Common myeloid progenitor, CD34-positive (primary cell): ENCODE data around the gene GOLGA6L7. TPM values are rescaled to one million over a fixed set of nuclear protein-coding genes. Genes with fewer than 3 reads are reported as not detected.
A peak's percentile ranks its signal among the peaks of the same experiment; 100 is the strongest.
"Not testable (repeated sequence)": the region's sequence is repeated elsewhere in the genome, so short reads cannot be mapped to it uniquely, and the experiment has no call there.

Experiments used
- CTCF ChIA-PET: fragments of 350-600 bp; sonication (Branson Sonifier 250); formaldehyde crosslinking; loops from one replicate; lab custom pipeline; 2021; ENCODE audit warnings: antibody characterized with exemption; lab: Charles Lee
- POLR2A ChIA-PET: fragments of 350-600 bp; sonication (Branson Sonifier 250); formaldehyde crosslinking; loops from one replicate; lab custom pipeline; 2021; ENCODE audit warnings: antibody characterized with exemption; lab: Charles Lee
- DNase-seq, 3 donors: peaks; one replicate each; pipeline versions ENCODE4 v3.0.0 to v3.0.0-alpha.2; 2013
- H3K27ac ChIP-seq, 2 experiments: 1 replicate in 1 of 2; 2 replicates in 1 of 2; pipeline ENCODE4 v1.7.0; 2013; ENCODE audit warnings: inconsistent platforms in 2 of 2, low read length in 2 of 2, mild to moderate bottlenecking in 2 of 2, low read depth in 1 of 2, moderate library complexity in 1 of 2; ENCODE audit not compliant: severe bottlenecking in 2 of 2, insufficient read depth in 1 of 2, poor library complexity in 1 of 2
- H3K27me3 ChIP-seq, 5 experiments: replicated peaks in 2 of 5; 1 replicate in 3 of 5; 2 replicates in 2 of 5; pipeline versions ENCODE4 v1.6.1 to v1.7.0; 2013; ENCODE audit warnings: low read length in 4 of 5, mild to moderate bottlenecking in 2 of 5, moderate library complexity in 2 of 5, inconsistent platforms in 1 of 5; ENCODE audit not compliant: insufficient read depth in 5 of 5, control insufficient read depth in 4 of 5
- H3K36me3 ChIP-seq, 4 experiments: 1 replicate in 2 of 4; 2 replicates in 2 of 4; pipeline versions ENCODE4 v1.6.1 to v1.7.0; 2013; ENCODE audit warnings: low read length in 3 of 4, control low read depth in 1 of 4, mild to moderate bottlenecking in 1 of 4; ENCODE audit not compliant: control insufficient read depth in 4 of 4, insufficient read depth in 4 of 4
- H3K4me1 ChIP-seq, 4 experiments: 1 replicate in 3 of 4; 2 replicates in 1 of 4; pipeline versions ENCODE4 v1.6.1 to v1.7.1; 2013; ENCODE audit warnings: low read length in 3 of 4, mild to moderate bottlenecking in 3 of 4, control low read depth in 1 of 4, inconsistent platforms in 1 of 4, moderate library complexity in 1 of 4; ENCODE audit not compliant: control insufficient read depth in 4 of 4, insufficient read depth in 4 of 4; ENCODE audit errors: control extremely low read depth in 1 of 4
- H3K4me3 ChIP-seq, 7 experiments: 1 replicate in 4 of 7; 2 replicates in 3 of 7; pipeline versions ENCODE4 v1.5.1 to v1.7.0; 2013; ENCODE audit warnings: mild to moderate bottlenecking in 7 of 7, low read length in 6 of 7, moderate library complexity in 6 of 7, inconsistent platforms in 2 of 7, low read depth in 2 of 7, control low read depth in 1 of 7; ENCODE audit not compliant: insufficient read depth in 4 of 7, control insufficient read depth in 1 of 7; ENCODE audit errors: extremely low read depth in 1 of 7
- H3K9me3 ChIP-seq, 5 experiments: 1 replicate in 4 of 5; 2 replicates in 1 of 5; pipeline versions ENCODE4 v1.6.1 to v1.7.1; 2013; ENCODE audit warnings: low read length in 4 of 5, mild to moderate bottlenecking in 2 of 5, inconsistent platforms in 1 of 5, low read depth in 1 of 5, moderate library complexity in 1 of 5; ENCODE audit not compliant: control insufficient read depth in 4 of 5, insufficient read depth in 2 of 5; ENCODE audit errors: control extremely low read depth in 1 of 5
- WGBS: methylation state at CpG from one replicate; pipeline ENCODE4 v1.1.5; 2013; ENCODE audit not compliant: insufficient coverage; 5-methylcytosine and 5-hydroxymethylcytosine counted together
- polyA plus RNA-seq: library from polyadenylated mRNA; unstranded; fragments of 120-200 nt; gene quantifications from one replicate; pipeline ENCODE4 v1.2.1, GENCODE V29; 2013

GOLGA6L7 gene, protein sequence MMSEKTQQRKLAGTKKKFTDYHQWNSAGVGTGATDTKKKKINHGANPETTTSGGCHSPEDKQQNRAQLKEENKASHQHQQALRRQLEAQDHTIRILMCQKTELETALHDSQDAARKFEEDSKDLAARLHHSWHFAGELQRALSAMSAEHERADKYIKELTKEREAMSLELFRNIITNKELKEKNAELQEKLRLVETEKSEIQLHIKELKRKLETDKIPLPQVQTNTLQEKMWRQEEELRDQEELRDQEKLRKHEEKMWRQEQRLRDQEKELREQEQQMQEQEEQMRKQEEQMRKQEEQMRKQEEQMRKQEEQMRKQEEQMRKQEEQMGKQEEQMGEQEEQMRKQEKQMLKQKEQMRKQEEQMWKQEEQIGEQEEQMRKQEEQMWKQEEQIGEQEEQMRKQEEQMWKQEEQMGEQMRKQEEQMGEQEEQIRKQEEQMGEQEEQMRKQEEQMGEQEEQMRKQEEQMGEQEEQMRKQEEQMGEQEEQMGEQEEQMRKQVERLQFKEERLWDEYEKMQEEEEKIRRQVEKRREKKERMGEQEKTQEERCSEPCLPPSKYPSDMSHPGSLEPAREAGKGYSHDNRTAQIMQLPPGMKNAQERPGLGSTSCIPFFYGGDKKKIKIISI
- polyA plus RNA-seq, result 0.25 TPM

DNA sequence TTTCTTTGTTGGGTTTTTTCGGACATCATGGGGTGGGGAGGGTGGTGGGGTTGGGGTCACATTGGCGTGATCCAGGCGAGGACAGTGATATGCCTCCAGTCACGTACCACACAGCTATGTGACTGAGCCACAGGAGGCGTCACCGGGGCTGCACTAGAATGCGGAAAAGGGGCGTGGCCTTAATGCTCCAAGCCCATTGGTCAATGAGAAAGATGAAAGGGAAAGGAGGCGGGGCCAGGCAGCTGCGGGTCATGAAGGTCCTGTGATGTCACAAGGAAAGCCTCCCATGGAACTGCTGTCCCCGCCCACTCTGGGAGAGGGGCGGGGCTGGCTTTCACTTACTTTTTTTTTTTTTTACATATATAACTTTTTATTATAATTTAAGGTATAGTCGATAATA, at the start of gene GOLGA6L7:
Gene GOLGA6L7, minus strand, starts transcription at position 124 of the 400 bp plus-strand sequence. Its CDS starts 95 bp downstream, at position 29.
- H3K9me3 ChIP-seq, H3K27me3 ChIP-seq, H3K27ac ChIP-seq, H3K4me1 ChIP-seq, CTCF ChIA-PET, H3K4me3 ChIP-seq, H3K36me3 ChIP-seq, POLR2A ChIA-PET: not testable (repeated sequence)
- DNase-seq, result peak in 2 of 3 donors; percentile 7 to 28
- 100% methylated on average over 9 of the region's 13 CpGs for WGBS

DNA sequence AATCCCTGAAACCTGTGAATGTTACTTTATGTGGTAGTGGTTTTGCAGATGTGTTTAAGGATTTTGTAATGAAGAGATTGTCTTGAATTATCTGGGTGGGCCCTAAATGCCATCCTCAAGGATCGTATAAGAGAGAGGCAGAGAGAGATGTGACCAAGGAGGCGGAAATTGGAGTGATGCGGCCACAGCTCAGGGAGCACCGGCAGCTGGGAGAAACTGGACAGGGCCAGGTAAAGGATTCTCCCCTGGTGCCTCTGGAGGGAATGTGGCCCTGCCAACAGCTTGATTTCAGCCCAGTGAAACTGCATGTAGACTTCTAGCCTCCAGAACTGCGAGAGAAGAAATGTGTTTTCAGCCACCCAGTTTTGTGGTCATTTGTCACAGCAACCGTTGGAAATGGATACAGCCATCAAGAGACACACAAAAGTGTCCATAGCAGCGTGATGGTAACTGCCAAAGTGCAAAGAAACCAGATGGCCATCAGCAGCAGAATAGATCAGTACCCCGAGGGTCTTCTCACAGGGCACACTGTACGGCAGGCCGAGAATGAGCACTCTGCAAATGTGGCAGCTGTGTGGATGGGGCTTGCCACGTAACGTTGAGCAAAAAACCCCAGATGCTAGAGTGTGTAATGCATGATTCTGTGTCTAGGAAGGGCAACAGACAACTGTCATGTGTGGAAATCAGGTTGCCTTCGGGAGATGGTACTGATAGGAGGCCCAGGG, 49.6 kb upstream of the GOLGA6L7 start:
- no peak for DNase-seq
- Histone ChIP-seq H3K36me3 (no peaks in the 10 kb centered on the region), H3K4me3 (no peak overlapping the region), H3K27me3 (no peaks in the 10 kb centered on the region), H3K4me1 (peaks cover 0 to 4% (median 0%) of the 10 kb centered on the region in 4 experiments), H3K9me3 (no peaks in the 10 kb centered on the region), H3K27ac (no peak overlapping the region)
- CTCF ChIA-PET, result interaction anchor here (0.9 kb wide), 1 partner anchor 14 kb away, joined by 3 read pairs; no protein-coding TSS in a partner anchor
- POLR2A ChIA-PET, result interaction anchor here (0.9 kb wide), 1 partner anchor 30 kb away, joined by 3 read pairs; no protein-coding TSS in a partner anchor
- WGBS, result 95% methylated on average over 13 of the region's 13 CpGs

DNA sequence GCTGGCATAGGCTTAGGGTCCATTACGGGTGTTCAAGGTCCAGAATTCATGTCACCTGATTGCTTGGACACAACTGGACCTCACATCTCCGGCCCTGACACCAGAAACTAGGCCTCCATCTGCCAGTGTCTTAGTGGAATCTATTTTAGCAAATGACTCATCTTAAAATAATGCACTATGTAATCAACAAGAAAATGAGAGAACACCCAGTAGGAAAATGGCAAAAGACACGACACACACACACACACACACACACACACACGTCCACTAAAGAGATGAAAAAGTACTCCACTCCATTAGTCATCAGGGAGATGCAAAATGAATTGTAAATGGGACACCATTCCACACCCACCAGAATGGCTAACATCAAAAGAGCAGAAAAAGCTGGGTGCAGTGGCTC, 48.5 kb upstream of the GOLGA6L7 start:
- POLR2A ChIA-PET, result interaction anchor here (0.9 kb wide), 1 partner anchor 31 kb away, joined by 3 read pairs; no protein-coding TSS in a partner anchor
- Histone ChIP-seq H3K27ac (no peak overlapping the region), H3K9me3 (no peaks in the 10 kb centered on the region), H3K4me3 (no peak overlapping the region), H3K36me3 (no peaks in the 10 kb centered on the region), H3K4me1 (peaks cover 0 to 4% (median 0%) of the 10 kb centered on the region in 4 experiments), H3K27me3 (no peaks in the 10 kb centered on the region)
- 100% methylated on average over 1 of the region's 4 CpGs for WGBS
- CTCF ChIA-PET, result no interaction called here
- no peak for DNase-seq

DNA sequence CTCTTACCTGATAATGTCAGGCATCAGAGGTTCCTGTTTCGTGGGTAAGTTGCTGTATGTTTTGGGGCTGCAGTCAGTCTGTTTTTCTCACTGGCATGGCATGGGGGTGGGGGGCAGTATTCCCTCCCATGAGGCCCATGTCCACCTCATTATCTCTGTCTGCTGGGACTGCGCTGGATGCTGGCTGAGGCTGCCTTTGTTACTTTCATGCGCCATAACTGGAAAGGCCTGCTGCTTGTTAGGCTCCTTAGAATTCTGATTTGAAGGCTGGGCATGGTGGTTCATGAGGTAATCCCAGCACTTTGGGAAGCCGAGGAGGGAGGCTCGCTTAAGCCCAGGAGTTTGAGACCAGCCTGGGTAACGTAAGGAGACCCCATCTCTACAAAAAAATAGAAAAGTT, 47.1 kb upstream of the GOLGA6L7 start:
- peaks cover 0 to 4% (median 0%) of the 10 kb centered on the region in 4 experiments for H3K4me1 ChIP-seq
- CTCF ChIA-PET, result no interaction called here
- H3K4me3 ChIP-seq, result no peak overlapping the region
- H3K36me3 ChIP-seq, result no peaks in the 10 kb centered on the region
- no peak overlapping the region for H3K27ac ChIP-seq
- H3K27me3 ChIP-seq, result no peaks in the 10 kb centered on the region
- WGBS, result 100% methylated on average over 3 of the region's 6 CpGs
- POLR2A ChIA-PET, result no interaction called here
- no peaks in the 10 kb centered on the region for H3K9me3 ChIP-seq
- DNase-seq, result no peak

DNA sequence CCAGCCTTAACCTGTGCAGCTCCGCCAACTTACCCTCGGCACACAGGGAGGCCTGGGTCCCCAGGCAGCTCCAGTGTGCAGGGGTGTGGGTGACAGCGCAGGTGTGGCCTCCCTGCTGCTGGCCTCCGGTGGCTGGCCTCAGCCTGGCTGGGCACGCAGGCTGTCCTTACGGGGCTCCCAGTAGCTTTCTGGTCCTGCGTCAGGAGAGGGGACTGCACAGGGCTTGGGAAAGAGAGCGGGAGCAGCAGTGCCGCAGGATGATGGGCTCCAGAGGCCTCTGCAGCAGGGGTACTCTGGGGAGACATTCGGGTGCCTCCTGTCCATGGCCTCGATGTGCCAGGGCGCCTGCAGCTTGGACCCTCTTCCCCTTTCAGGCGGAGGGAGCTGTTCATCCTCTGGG, 46.7 kb upstream of the GOLGA6L7 start:
- H3K27ac ChIP-seq, result no peak overlapping the region
- H3K27me3 ChIP-seq, result no peaks in the 10 kb centered on the region
- peaks cover 0 to 4% (median 0%) of the 10 kb centered on the region in 4 experiments for H3K4me1 ChIP-seq
- no peaks in the 10 kb centered on the region for H3K36me3 ChIP-seq
- no peak for DNase-seq
- no peak overlapping the region for H3K4me3 ChIP-seq
- CTCF ChIA-PET, result no interaction called here
- no peaks in the 10 kb centered on the region for H3K9me3 ChIP-seq
- 88% methylated on average over 13 of the region's 13 CpGs for WGBS
- POLR2A ChIA-PET, result no interaction called here

DNA sequence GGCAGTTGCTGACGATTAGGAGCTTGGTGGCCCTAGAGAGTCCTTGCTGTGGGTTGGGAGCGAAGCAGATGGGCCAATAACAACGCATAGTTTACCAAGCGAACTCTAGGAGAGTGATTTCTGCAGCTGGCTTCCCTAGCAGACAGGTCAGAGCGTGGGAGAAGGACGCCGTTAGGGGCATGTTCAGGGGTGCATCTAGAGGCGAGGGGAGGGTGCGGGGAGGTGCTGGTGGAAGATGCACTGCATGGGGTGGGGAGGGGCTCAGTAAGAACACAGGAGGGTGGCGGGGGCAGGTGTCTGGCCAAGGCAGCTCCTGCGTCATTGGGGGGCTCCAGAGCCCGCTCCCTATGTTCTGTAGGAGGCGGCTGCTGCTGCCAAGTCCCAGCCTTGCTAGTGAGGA, 46.2 kb upstream of the GOLGA6L7 start:
- Histone ChIP-seq H3K27me3 (no peaks in the 10 kb centered on the region), H3K4me3 (no peak overlapping the region), H3K9me3 (no peaks in the 10 kb centered on the region), H3K36me3 (no peaks in the 10 kb centered on the region), H3K4me1 (peaks cover 0 to 4% (median 0%) of the 10 kb centered on the region in 4 experiments), H3K27ac (no peak overlapping the region)
- CTCF ChIA-PET, result no interaction called here
- DNase-seq, result no peak
- POLR2A ChIA-PET, result no interaction called here
- 96% methylated on average over 11 of the region's 13 CpGs for whole genome bisulfite sequencing
